WTC11 (cell line): ENCODE results near the gene COL21A1. TPM values are rescaled to one million over a fixed set of nuclear protein-coding genes. Genes with fewer than 3 reads are reported as not detected.

Source experiments
- ATAC-seq: fragments of 200-7000 bp; cut with Tn5 transposase; 2 replicates; pipeline ENCODE4 v1.10.0; 2021; ENCODE audit warnings: mild to moderate bottlenecking, moderate library complexity
- CTCF ChIA-PET: fragments of 300-600 bp; sonication (Branson Sonifier 250); formaldehyde crosslinking; loops from one replicate; lab custom pipeline; 2021; ENCODE audit warnings: antibody characterized with exemption; lab: Charles Lee
- POLR2A ChIA-PET: fragments of 350-600 bp; sonication (Branson Sonifier 250); formaldehyde crosslinking; loops from one replicate; lab custom pipeline; 2021; ENCODE audit warnings: antibody characterized with exemption; lab: Charles Lee
- DNase-seq: peaks from one replicate; pipeline ENCODE4 v3.0.0; 2021; ENCODE audit warnings: low spot score
- H3K27ac Mint-ChIP-seq: 2 replicates; pipeline ENCODE4 v1.8.0; 2021; ENCODE audit warnings: mixed read lengths
- H3K27me3 Mint-ChIP-seq: 2 replicates; pipeline ENCODE4 v1.8.0; 2021; ENCODE audit warnings: low read depth, mild to moderate bottlenecking, moderate library complexity, mixed read lengths
- H3K36me3 Mint-ChIP-seq: 2 replicates; pipeline ENCODE4 v1.8.0; 2021; ENCODE audit warnings: mixed read lengths
- H3K4me1 Mint-ChIP-seq: 2 replicates; pipeline ENCODE4 v1.8.0; 2022; ENCODE audit warnings: mixed read lengths
- H3K4me3 Mint-ChIP-seq: 2 replicates; pipeline ENCODE4 v1.8.0; 2021; ENCODE audit warnings: mild to moderate bottlenecking, moderate library complexity, mixed read lengths
- H3K9me3 Mint-ChIP-seq: 2 replicates; pipeline ENCODE4 v1.8.0; 2021; ENCODE audit warnings: mixed read lengths
- ARID4B ChIP-seq: sonication (generic); formaldehyde crosslinking; IDR thresholded peaks from 2 replicates; pipeline ENCODE4 v1.8.0; 2023; ENCODE audit warnings: missing genetic modification reagents, mild to moderate bottlenecking, borderline replicate concordance
- FOXP4 ChIP-seq: sonication (generic); formaldehyde crosslinking; IDR thresholded peaks from 2 replicates; pipeline ENCODE4 v1.8.0; 2022; ENCODE audit warnings: mild to moderate bottlenecking, missing genetic modification reagents
- GRHL2 ChIP-seq: fragments of 250-450 bp; sonication (Bioruptor Pico); IDR thresholded peaks from 2 replicates; pipeline ENCODE4 v1.8.0; 2022; ENCODE audit warnings: mild to moderate bottlenecking, moderate library complexity; ENCODE audit not compliant: insufficient replicate concordance, severe bottlenecking
- GTF2I ChIP-seq: fragments of 250-450 bp; sonication (Bioruptor Pico); conservative IDR thresholded peaks from 2 replicates; pipeline ENCODE4 v1.4.0; 2021; ENCODE audit warnings: mild to moderate bottlenecking
- IRF2 ChIP-seq: sonication (generic); formaldehyde crosslinking; IDR thresholded peaks from 2 replicates; pipeline ENCODE4 v1.8.0; 2022; ENCODE audit warnings: low read depth, missing genetic modification reagents, borderline replicate concordance
- JUN ChIP-seq: sonication (generic); formaldehyde crosslinking; IDR thresholded peaks from 2 replicates; pipeline ENCODE4 v1.8.0; 2023; ENCODE audit warnings: mild to moderate bottlenecking, missing genetic modification reagents
- MXD4 ChIP-seq: fragments of 250-450 bp; sonication (Bioruptor Pico); IDR thresholded peaks from 2 replicates; pipeline ENCODE4 v1.8.0; 2021; ENCODE audit warnings: mild to moderate bottlenecking, moderate library complexity, borderline replicate concordance
- MYBL2 ChIP-seq: sonication (generic); formaldehyde crosslinking; IDR thresholded peaks from 2 replicates; pipeline ENCODE4 v1.8.1; 2023; ENCODE audit warnings: mild to moderate bottlenecking, moderate library complexity, missing genetic modification reagents
- NFE2L1 ChIP-seq: sonication (generic); formaldehyde crosslinking; IDR thresholded peaks from 2 replicates; pipeline ENCODE4 v1.8.1; 2023; ENCODE audit warnings: missing genetic modification reagents
- NR1H2 ChIP-seq: sonication (generic); formaldehyde crosslinking; IDR thresholded peaks from 2 replicates; pipeline ENCODE4 v1.9.0; 2021; ENCODE audit warnings: mild to moderate bottlenecking, moderate library complexity, missing genetic modification reagents
- OVOL2 ChIP-seq: fragments of 250-450 bp; sonication (Bioruptor Pico); IDR thresholded peaks from 2 replicates; pipeline ENCODE4 v1.9.0; 2021; ENCODE audit warnings: mild to moderate bottlenecking, borderline replicate concordance
- PREB ChIP-seq: sonication (generic); formaldehyde crosslinking; IDR thresholded peaks from 2 replicates; pipeline ENCODE4 v1.8.1; 2022; ENCODE audit warnings: mild to moderate bottlenecking, missing genetic modification reagents, moderate library complexity, borderline replicate concordance
- PRRX2 ChIP-seq: fragments of 250-450 bp; sonication (Bioruptor Pico); IDR thresholded peaks from 2 replicates; pipeline ENCODE4 v1.8.0; 2021; ENCODE audit warnings: mild to moderate bottlenecking
- RELA ChIP-seq: sonication (generic); formaldehyde crosslinking; IDR thresholded peaks from 2 replicates; pipeline ENCODE4 v1.8.1; 2022; ENCODE audit warnings: missing genetic modification reagents, mild to moderate bottlenecking, borderline replicate concordance
- SMAD3 ChIP-seq: sonication (generic); formaldehyde crosslinking; IDR thresholded peaks from 2 replicates; pipeline ENCODE4 v1.8.0; 2022; ENCODE audit warnings: missing genetic modification reagents, mild to moderate bottlenecking, borderline replicate concordance
- SMAD4 ChIP-seq: sonication (generic); formaldehyde crosslinking; IDR thresholded peaks from 2 replicates; pipeline ENCODE4 v1.8.0; 2022; ENCODE audit warnings: mild to moderate bottlenecking, missing genetic modification reagents
- TEAD4 ChIP-seq: sonication (generic); formaldehyde crosslinking; IDR thresholded peaks from 2 replicates; pipeline ENCODE4 v1.8.0; 2022; ENCODE audit warnings: mild to moderate bottlenecking, missing genetic modification reagents
- USF1 ChIP-seq: sonication (generic); formaldehyde crosslinking; IDR thresholded peaks from 2 replicates; pipeline ENCODE4 v1.8.0; 2022; ENCODE audit warnings: mild to moderate bottlenecking, missing genetic modification reagents
- ZNF121 ChIP-seq: sonication (generic); formaldehyde crosslinking; IDR thresholded peaks from 2 replicates; pipeline ENCODE4 v1.8.0; 2023; ENCODE audit warnings: missing genetic modification reagents
- ZNF219 ChIP-seq: sonication (generic); formaldehyde crosslinking; IDR thresholded peaks from 2 replicates; pipeline ENCODE4 v1.8.0; 2023; ENCODE audit warnings: missing genetic modification reagents, mild to moderate bottlenecking, borderline replicate concordance
- ZNF232 ChIP-seq: sonication (generic); formaldehyde crosslinking; IDR thresholded peaks from 2 replicates; pipeline ENCODE4 v1.8.0; 2022; ENCODE audit warnings: mild to moderate bottlenecking, missing genetic modification reagents
- ZNF317 ChIP-seq: sonication (generic); formaldehyde crosslinking; IDR thresholded peaks from 2 replicates; pipeline ENCODE4 v1.8.1; 2023; ENCODE audit warnings: low read depth, mild to moderate bottlenecking, moderate library complexity, missing genetic modification reagents, borderline replicate concordance
- ZNF396 ChIP-seq: fragments of 250-450 bp; sonication (Bioruptor Pico); IDR thresholded peaks from 2 replicates; pipeline ENCODE4 v1.8.0; 2021; ENCODE audit warnings: mild to moderate bottlenecking, moderate library complexity, borderline replicate concordance
- ZSCAN18 ChIP-seq: fragments of 250-450 bp; sonication (Bioruptor Pico); IDR thresholded peaks from 2 replicates; pipeline ENCODE4 v2.1.2; 2022; ENCODE audit warnings: mild to moderate bottlenecking, moderate library complexity
- total RNA-seq: library from RNA; stranded (reverse); gene quantifications from 3 replicates; pipeline ENCODE4 v1.2.3, GENCODE V29; 2021

COL21A1 gene
- total RNA-seq, 1 experiment from 2014 or later: 4.4 TPM

- TF ChIP-seq SMAD4 (no peak), JUN (no peak), GRHL2 (CRISPR knock-in tag) (no peak), ZNF121 (no peak)
- TF ChIP-seq, all 79 proteins: peak for 0
- peaks cover 11% of the 10 kb centered on the region for H3K36me3 Mint-ChIP-seq
- H3K9me3 Mint-ChIP-seq: peaks cover 22% of the 10 kb centered on the region
- no peak overlapping the region for H3K27ac Mint-ChIP-seq
- H3K27me3 Mint-ChIP-seq: no peaks in the 10 kb centered on the region
- CTCF ChIA-PET: no interaction called here
- no peak overlapping the region for H3K4me3 Mint-ChIP-seq
- POLR2A ChIA-PET: no interaction called here
- DNase-seq: no peak
- peaks cover 9% of the 10 kb centered on the region for H3K4me1 Mint-ChIP-seq
- ATAC-seq: no peak
These were observed 103.6 kb downstream of the COL21A1 start for GRCh38 chr6:56143796-56144195.

GRCh38 chr6:56140090-56140489, 107.3 kb downstream of the COL21A1 start:
- Mint-ChIP-seq H3K9me3 (peaks cover 35% of the 10 kb centered on the region), H3K27ac (no peak overlapping the region), H3K27me3 (no peaks in the 10 kb centered on the region), H3K4me1 (peaks cover 9% of the 10 kb centered on the region), H3K4me3 (no peak overlapping the region), H3K36me3 (peaks cover 21% of the 10 kb centered on the region)
- ChIA-PET POLR2A (no interaction called here), CTCF (no interaction called here)
- ATAC-seq (no peak), DNase-seq (no peak)
- TF ChIP-seq ARID4B (no peak), GTF2I (CRISPR knock-in tag) (no peak), MYBL2 (CRISPR knock-in tag) (no peak), ZNF317 (CRISPR knock-in tag) (no peak), IRF2 (CRISPR knock-in tag) (no peak), TEAD4 (no peak), USF1 (CRISPR knock-in tag) (no peak), ZNF396 (CRISPR knock-in tag) (no peak), MXD4 (CRISPR knock-in tag) (no peak), FOXP4 (no peak), ZNF232 (CRISPR knock-in tag) (no peak), NR1H2 (CRISPR knock-in tag) (no peak), ZNF219 (CRISPR knock-in tag) (no peak), OVOL2 (CRISPR knock-in tag) (no peak)

GRCh38 chr6:56115715-56116114, 131.7 kb downstream of the COL21A1 start:
- ATAC-seq (no peak), DNase-seq (no peak)
- CTCF ChIA-PET: no interaction called here
- no peak overlapping the region for H3K27ac Mint-ChIP-seq
- no peaks in the 10 kb centered on the region for H3K27me3 Mint-ChIP-seq
- H3K9me3 Mint-ChIP-seq: peaks cover 17% of the 10 kb centered on the region
- H3K4me3 Mint-ChIP-seq: no peak overlapping the region
- H3K36me3 Mint-ChIP-seq: peaks cover 2% of the 10 kb centered on the region; the same call in 1 of the 2 replicates
- POLR2A ChIA-PET: no interaction called here
- H3K4me1 Mint-ChIP-seq: peaks cover 5% of the 10 kb centered on the region; the same call in 1 of the 2 replicates
- TF ChIP-seq PREB (CRISPR knock-in tag) (no peak), NR1H2 (CRISPR knock-in tag) (no peak), PRRX2 (no peak), NFE2L1 (CRISPR knock-in tag) (no peak), ZSCAN18 (CRISPR knock-in tag) (no peak), SMAD3 (no peak), RELA (CRISPR knock-in tag) (no peak)
